GM21526 (cell line): Measurements from ENCODE around the gene ZNF804A.

Source experiments
- ATAC-seq: cut with Tn5 transposase; IDR thresholded peaks from one replicate; pipeline ENCODE4 v1.9.1; 2021; ENCODE audit warnings: moderate library complexity; ENCODE audit not compliant: unreplicated experiment, low FRiP score

Gene ZNF804A

DNA sequence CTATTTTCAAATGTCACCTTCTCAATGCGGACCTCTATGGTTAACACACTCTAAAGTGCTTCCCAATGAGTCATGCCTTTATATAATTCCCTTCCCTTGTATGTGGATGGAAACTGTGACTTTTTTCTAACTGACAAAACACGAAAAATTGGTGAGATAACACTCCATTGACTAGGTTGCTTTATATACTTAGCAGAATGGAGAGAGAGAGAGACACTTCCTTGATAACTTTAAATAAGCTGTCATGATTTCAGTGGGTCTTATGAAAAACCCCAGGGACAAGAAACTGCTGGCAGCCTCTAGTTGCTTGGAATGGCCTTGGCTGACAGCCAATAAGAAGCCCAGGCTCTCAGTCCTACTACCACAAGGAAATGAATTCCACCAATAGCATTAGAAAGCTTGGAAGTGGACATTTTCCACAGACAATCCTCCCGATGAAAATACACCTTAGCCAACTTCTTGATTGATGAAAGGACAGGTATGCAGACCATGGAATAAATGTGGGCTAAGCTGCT, 322.2 kb downstream of the ZNF804A start:
- ATAC-seq: no peak

DNA sequence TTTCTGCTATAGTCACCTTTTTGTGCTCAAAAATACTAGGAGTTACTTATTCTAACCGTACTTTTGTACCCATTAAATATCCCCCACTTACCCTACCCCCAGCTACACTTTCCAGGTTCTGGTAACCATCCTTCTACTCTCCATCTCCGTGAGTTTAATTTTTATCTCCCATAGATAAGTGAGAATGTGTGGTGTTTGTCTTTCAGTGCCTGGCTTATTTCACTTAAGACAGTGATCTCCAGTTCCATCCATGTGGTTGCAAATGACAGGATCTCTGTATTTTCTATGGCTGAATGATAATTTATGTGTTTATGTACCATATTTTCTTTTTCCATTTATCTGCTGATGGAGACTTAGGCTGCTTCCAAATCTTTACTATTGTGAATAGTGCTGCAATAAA, 323.3 kb downstream of the ZNF804A start:
- no peak for ATAC-seq

DNA sequence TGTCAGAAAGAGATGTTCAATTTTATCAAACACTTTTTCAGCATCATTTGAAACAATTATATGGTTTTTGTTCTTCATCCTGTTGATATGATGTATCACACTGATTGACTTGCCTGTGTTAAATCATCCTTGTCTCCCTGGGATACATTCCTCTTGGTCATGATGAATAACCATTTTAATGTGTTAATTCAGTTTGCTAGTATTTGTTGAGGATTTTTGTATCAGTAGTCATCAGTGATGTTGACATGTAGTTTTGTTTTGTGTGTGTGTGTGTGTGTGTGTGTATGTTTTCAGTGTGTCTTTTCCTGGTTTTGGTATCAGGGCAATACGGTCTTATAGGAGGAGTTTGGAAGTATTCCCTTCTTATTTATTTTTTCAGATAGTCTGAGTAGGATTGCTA, 325.4 kb downstream of the ZNF804A start:
- no peak for ATAC-seq

DNA sequence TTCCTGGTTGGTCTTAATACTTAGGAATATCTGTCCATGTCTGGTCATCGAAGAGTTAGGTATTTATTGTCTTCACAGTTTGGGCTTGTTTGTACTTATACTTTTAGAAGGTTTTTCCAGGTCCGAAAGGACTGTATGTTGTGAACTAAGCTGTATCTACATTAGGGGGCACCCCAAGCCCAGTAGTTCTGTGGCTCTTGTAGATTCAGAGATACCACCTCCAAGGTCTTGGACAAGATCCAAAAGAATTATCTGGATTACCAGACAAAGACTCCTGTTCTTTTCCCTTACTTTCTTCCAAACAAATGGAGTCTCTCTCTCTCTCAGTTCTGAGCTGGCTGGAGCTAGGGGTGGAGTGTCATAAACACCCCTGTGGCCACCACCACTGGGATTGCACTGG, 328.7 kb downstream of the ZNF804A start:
- no peak for ATAC-seq

DNA sequence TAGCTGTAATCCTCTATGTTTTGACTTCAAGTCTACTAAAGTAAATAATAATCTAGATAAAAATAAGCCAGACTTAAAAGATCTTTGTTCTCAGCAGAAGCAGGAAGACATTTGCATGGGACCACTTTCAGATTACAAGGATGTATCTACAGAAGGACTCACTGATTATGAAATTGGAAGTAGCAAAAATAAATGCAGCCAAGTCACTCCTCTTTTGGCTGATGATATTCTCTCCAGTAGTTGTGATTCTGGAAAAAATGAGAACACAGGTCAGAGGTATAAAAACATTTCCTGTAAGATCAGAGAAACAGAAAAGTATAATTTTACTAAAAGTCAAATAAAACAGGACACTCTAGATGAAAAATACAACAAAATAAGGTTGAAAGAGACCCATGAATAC, 338.4 kb downstream of the ZNF804A start:
- no peak for ATAC-seq

DNA sequence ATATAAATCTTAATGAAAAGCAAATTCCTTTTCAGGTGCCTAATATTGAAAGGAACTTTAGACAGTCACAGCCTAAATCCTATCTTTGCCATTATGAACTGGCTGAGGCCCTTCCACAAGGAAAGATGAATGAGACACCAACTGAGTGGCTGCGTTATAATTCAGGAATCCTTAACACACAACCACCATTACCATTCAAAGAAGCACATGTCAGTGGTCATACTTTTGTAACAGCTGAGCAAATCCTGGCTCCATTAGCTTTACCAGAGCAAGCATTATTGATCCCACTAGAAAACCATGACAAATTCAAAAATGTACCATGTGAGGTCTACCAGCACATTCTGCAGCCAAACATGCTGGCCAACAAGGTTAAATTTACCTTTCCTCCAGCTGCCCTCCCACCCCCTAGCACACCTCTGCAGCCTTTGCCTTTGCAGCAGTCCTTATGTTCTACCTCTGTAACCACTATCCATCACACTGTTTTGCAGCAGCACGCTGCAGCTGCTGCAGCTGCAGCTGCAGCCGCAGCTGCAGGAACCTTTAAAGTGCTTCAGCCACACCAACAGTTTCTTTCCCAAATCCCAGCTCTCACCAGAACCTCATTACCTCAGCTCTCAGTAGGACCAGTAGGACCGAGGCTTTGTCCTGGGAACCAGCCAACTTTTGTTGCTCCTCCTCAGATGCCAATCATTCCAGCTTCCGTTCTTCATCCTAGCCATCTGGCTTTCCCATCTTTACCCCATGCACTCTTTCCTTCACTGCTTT, 340.1 kb downstream of the ZNF804A start:
- ATAC-seq: no peak

DNA sequence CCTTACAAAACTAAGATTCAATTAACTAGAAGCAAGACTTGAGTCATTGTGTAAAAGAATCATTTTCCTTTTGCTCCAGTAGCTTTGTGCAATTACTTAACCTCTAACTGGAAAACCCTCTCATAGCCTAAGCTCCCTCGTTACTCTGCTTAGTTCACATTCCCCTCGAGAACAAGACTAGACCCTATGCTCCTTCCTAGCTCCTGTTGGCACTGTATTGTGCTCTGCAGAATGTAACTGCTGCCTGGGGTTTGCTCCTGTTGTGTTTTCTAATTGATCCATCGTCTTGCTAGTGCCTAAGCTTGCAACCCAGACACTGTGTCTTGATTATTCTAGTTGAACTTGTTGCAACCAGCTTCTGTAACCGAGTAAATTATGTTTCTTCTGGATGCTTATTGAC, 347.0 kb downstream of the ZNF804A start:
- no peak for ATAC-seq

DNA sequence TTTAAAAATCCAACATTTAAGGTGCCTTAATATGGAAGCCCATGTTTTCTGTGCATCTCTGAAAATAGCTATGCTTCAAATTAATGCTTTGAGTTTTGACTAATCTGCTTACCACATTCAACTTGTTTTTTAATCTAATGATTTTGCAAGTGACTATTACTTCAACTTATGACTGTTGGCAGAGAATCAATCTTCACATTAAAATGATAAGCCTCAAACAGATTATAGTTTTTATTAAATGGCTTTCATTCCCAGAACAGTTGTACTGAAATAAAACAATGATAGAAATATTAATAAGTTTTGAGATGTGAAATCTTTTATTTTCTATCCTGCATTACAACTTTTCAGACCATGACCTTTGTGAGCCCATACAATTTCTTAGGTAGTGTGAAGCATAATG, 347.5 kb downstream of the ZNF804A start:
- no peak for ATAC-seq

DNA sequence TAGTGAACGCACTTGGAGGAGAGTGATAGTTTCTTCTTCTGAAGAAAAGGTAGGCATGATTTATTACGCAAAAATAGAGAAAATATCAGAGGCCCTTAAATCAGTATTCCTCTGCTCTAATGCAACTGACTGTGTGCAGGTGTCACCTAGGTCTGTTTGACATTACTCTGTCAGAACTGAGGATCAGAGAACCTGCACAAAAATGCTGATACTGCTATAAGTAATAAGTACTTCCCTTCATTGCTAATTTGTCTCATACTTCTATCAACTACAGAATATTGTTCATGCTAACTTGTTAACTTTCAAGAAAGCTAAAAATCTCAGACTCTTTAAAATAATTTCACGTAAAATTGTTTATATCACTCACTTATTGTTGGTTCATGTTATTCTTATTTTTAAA, 358.5 kb downstream of the ZNF804A start:
- no peak for ATAC-seq

DNA sequence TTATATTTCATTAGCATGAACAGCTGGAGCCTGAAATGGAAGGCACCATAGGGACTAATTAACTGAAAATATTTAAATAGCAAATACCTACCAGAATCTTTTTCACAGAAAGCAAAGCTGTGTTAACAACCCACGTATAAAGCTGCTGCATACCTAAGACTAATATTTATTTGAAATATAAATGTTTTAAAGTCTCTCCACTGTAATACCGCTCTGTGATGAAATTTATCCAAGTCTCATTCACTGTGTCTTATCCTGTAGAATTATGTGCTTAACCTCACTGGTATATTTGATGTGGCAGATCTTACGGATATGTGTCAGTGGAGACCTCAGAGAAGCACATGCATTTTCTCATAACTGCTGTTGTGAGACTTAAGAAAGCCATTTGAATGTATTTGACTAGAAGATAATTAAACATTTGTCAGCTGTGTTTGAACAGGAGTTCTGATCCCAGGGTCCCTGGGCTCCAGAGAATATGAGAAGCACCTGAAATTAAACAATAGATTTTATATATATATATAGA, 373.3 kb downstream of the ZNF804A start:
- no peak for ATAC-seq
